HAP-1 (cell line): ENCODE results near the gene MAP3K6.

Experiments used
- DNase-seq, 2 experiments: peaks; one replicate each; pipeline ENCODE4 v3.0.0-alpha.2; 2016 to 2020; ENCODE audit warnings: low spot score in 2 of 2
- H3K27me3 ChIP-seq: fragments of 250-450 bp; sonication (Bioruptor Pico); 2 replicates; pipeline ENCODE4 v1.5.1; 2020; ENCODE audit warnings: low read depth, mild to moderate bottlenecking, moderate library complexity
- H3K36me3 ChIP-seq: fragments of 250-450 bp; sonication (Bioruptor Pico); replicated peaks from 2 replicates; pipeline ENCODE4 v1.5.1; 2020; ENCODE audit warnings: mild to moderate bottlenecking
- H3K4me1 ChIP-seq: fragments of 250-450 bp; sonication (Bioruptor Pico); 2 replicates; pipeline ENCODE4 v1.5.1; 2020; ENCODE audit warnings: mild to moderate bottlenecking
- H3K4me3 ChIP-seq: fragments of 250-450 bp; sonication (Bioruptor Pico); 2 replicates; pipeline ENCODE4 v1.5.1; 2020; ENCODE audit warnings: mild to moderate bottlenecking, moderate library complexity
- H3K9me3 ChIP-seq: fragments of 250-450 bp; sonication (Bioruptor Pico); 2 replicates; pipeline ENCODE4 v1.5.1; 2020; ENCODE audit warnings: mild to moderate bottlenecking, moderate library complexity
- in situ Hi-C: fragments of 300-500 bp; cut with MboI; formaldehyde crosslinking; loops from 3 replicates; pipeline ENCODE4 v1.14.3; 2020; ENCODE audit warnings: low sequenced_read_pairs, inconsistent platforms, mixed read lengths

Gene MAP3K6

GRCh38 chr1:27318136-27318535 lies 48.6 kb downstream of the MAP3K6 start:
- in situ Hi-C loops, result no loop called here
- Histone ChIP-seq H3K36me3 (no peaks in the 10 kb centered on the region; the same call in 1 of the 2 replicates), H3K27me3 (0 out of 2 replicates have a peak, but pooled peaks cover 2% of the 10 kb centered on the region), H3K4me1 (peaks cover 2% of the 10 kb centered on the region; the same call in 1 of the 2 replicates), H3K9me3 (no peaks in the 10 kb centered on the region), H3K4me3 (no peak overlapping the region)
- no peak for DNase-seq

DNA sequence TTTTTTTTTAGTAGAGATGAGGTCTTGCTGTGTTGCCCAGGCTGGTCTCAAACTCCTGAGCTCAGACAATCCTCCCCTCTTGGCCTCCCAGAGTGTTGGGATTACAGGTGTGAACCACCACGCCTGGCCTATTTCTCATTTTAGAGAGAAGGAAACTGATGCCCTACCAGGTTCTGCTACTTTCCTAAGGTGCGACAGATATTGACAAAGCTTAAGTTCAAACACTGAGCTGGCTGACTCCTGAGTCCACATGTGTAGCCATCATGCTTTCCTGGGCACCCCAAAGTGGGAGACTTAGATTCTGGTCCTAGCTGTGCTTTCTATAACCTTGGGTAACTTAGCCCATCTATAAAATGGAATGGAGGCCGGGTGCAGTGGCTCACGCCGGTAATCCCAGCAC lies 49.9 kb downstream of the MAP3K6 start:
- Histone ChIP-seq H3K4me1 (no peaks in the 10 kb centered on the region), H3K4me3 (no peak overlapping the region), H3K36me3 (no peaks in the 10 kb centered on the region), H3K27me3 (0 out of 2 replicates have a peak, but pooled peaks cover 2% of the 10 kb centered on the region), H3K9me3 (no peaks in the 10 kb centered on the region)
- no peak for DNase-seq
- in situ Hi-C loops, result no loop called here

- no peak overlapping the region for H3K4me3 ChIP-seq
- H3K36me3 ChIP-seq, result no peaks in the 10 kb centered on the region
- H3K4me1 ChIP-seq, result no peaks in the 10 kb centered on the region
- no peaks in the 10 kb centered on the region for H3K9me3 ChIP-seq
- in situ Hi-C loops, result no loop called here
- H3K27me3 ChIP-seq, result 0 out of 2 replicates have a peak, but pooled peaks cover 2% of the 10 kb centered on the region
- DNase-seq, result no peak
These were observed 52.0 kb downstream of the MAP3K6 start for GRCh38 chr1:27314737-27315136.

GRCh38 chr1:27314169-27314568 lies 52.6 kb downstream of the MAP3K6 start:
- H3K9me3 ChIP-seq, result no peaks in the 10 kb centered on the region
- no peaks in the 10 kb centered on the region for H3K4me1 ChIP-seq
- 0 out of 2 replicates have a peak, but pooled peaks cover 2% of the 10 kb centered on the region for H3K27me3 ChIP-seq
- no peak overlapping the region for H3K4me3 ChIP-seq
- DNase-seq, result no peak
- no peaks in the 10 kb centered on the region for H3K36me3 ChIP-seq
- in situ Hi-C loops, result no loop called here

DNA sequence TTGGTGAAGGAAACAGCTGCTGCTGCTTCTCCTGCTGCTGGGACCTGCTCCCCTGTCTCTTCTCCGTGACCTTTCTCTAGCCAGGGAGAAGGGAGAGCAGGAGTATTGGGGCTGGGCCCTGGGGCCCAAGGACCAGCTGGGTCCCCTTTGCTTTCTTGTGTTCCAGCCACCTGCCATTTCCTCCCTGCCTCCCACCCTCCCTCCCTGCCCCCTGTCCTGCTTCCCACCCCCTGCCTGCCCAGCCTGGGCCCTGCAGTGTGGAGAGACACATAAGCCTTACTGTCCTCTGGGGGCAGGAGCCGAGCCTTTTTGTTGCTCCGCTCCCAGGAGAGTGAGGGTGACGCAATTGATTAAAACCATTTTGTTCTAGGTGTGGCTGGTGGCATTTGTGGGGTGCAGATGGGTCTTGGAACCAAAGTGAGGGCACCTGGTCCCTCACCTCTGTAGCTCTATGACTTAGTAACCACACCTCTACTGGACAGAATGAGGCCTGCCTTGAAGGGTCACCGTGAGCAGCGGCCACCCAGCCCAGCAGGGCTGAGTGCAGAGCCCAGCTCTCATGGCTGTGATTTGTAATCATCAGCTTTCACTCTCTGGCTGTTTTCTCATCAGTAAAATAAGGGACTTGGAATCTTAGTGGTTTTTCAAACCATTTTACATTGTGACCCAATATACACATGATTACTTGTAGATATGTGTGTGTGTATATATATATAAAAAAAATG lies 58.7 kb downstream of the MAP3K6 start:
- no peak for DNase-seq
- Histone ChIP-seq H3K27me3 (no peaks in the 10 kb centered on the region), H3K36me3 (no peaks in the 10 kb centered on the region), H3K9me3 (no peaks in the 10 kb centered on the region), H3K4me3 (no peak overlapping the region), H3K4me1 (no peaks in the 10 kb centered on the region)
- in situ Hi-C loops, result no loop called here

DNA sequence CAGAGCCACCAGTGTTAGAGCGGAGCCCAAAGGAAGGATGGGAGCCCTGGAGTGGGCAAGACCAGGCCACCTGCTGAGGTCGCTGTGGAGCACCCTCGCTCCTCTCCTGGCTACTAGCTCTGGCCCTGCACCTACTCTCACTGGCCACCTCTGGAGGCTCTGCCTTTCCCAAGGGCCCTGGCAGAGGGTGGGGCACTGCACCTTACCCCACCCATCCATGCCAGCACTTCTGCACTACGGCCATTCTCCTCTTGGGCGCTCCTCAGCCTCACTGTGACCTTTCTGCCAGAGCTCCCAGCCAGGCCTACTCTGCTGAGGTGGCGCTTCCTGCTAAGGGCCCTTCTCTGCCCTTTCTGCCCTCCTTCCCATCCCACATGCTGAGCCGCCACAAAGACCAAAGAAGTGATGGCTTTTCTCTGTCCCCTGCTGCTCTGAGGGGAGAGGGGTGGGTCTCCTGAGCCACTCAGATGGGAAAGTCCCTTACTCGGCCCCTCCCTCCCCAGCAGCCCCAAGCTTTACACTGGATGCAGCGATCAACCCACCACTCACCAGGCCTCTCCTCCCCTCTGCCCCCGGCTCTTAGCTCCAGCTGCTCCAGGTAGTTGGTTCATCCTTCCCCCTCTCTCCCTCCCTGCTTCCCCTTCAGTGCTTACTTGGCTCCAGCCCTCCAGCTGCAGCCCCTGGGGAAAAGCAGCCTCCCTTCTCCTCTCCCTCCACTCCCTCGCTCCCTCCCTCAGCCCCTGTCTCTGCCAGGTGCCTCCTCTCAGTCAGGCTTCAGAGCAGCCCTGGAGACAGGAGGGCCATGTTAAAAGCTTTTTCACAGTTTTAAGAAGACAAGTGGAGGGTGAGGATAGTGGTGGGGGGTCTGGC lies 59.6 kb downstream of the MAP3K6 start:
- in situ Hi-C loops, result no loop called here
- no peaks in the 10 kb centered on the region for H3K9me3 ChIP-seq
- no peaks in the 10 kb centered on the region for H3K4me1 ChIP-seq
- DNase-seq, result no peak
- H3K36me3 ChIP-seq, result no peaks in the 10 kb centered on the region
- no peaks in the 10 kb centered on the region for H3K27me3 ChIP-seq
- H3K4me3 ChIP-seq, result no peak overlapping the region

GRCh38 chr1:27306071-27306470 lies 60.7 kb downstream of the MAP3K6 start:
- Histone ChIP-seq H3K9me3 (no peaks in the 10 kb centered on the region), H3K4me1 (no peaks in the 10 kb centered on the region), H3K36me3 (no peaks in the 10 kb centered on the region), H3K4me3 (no peak overlapping the region), H3K27me3 (no peaks in the 10 kb centered on the region)
- no peak for DNase-seq
- in situ Hi-C loops, result no loop called here
